HEK293 (cell line): ENCODE data around the gene SSTR3.

Experiments used
- CTCF ChIA-PET: fragments of 350-600 bp; formaldehyde crosslinking; extraction: SDS; loops from one replicate; lab custom pipeline; 2021; ENCODE audit warnings: antibody characterized with exemption; lab: Yijun Ruan, JAX
- POLR2A ChIA-PET: fragments of 300-600 bp; formaldehyde crosslinking; extraction: SDS; loops from one replicate; lab custom pipeline; 2020; ENCODE audit warnings: antibody characterized with exemption, inconsistent platforms; lab: Yijun Ruan, JAX
- H3K27ac ChIP-seq: fragments of 200-500 bp; sonication (Bioruptor generic); 2 replicates; pipeline ENCODE4 v1.5.1; 2014; ENCODE audit warnings: low read depth, low read length, control low read depth, inconsistent platforms; ENCODE audit errors: extremely low read depth
- H3K36me3 ChIP-seq, 2 experiments: fragments of 200-500 bp in 1 of 2; sonication (Bioruptor generic) in 1 of 2; 1 replicate in 1 of 2; 2 replicates in 1 of 2; pipeline ENCODE4 v1.5.1; 2014 to 2017; ENCODE audit warnings: inconsistent platforms in 2 of 2, low read length in 2 of 2; ENCODE audit not compliant: control insufficient read depth in 2 of 2, insufficient read depth in 1 of 2
- H3K4me1 ChIP-seq: fragments of 200-500 bp; sonication (Bioruptor generic); 2 replicates; pipeline ENCODE4 v1.5.1; 2014; ENCODE audit warnings: mild to moderate bottlenecking, low read length, inconsistent platforms; ENCODE audit not compliant: control insufficient read depth, insufficient read depth
- H3K4me3 ChIP-seq: 2 replicates; pipeline ENCODE4 v1.5.1; 2011; ENCODE audit warnings: low read depth, mild to moderate bottlenecking, control low read depth, low read length, moderate library complexity
- H3K9me3 ChIP-seq: fragments of 200-500 bp; sonication (Bioruptor generic); 2 replicates; pipeline ENCODE4 v1.5.1; 2014; ENCODE audit warnings: low read depth, low read length, inconsistent platforms; ENCODE audit not compliant: control insufficient read depth, insufficient read depth
- BCL11B ChIP-seq: fragments of 450-650 bp; formaldehyde crosslinking; IDR thresholded peaks from 2 replicates; pipeline ENCODE4 v1.5.1; 2016; ENCODE audit warnings: low read depth, missing biosample characterization, missing genetic modification characterization
- GLIS1 ChIP-seq: fragments of 450-650 bp; formaldehyde crosslinking; IDR thresholded peaks from 2 replicates; pipeline ENCODE4 v1.5.1; 2016; ENCODE audit warnings: missing biosample characterization, missing genetic modification characterization
- HOXC10 ChIP-seq: sonication (generic); formaldehyde crosslinking; IDR thresholded peaks from 2 replicates; pipeline ENCODE4 v1.8.1; 2023; ENCODE audit warnings: mild to moderate bottlenecking, missing genetic modification reagents
- SCRT2 ChIP-seq: fragments of 450-650 bp; formaldehyde crosslinking; IDR thresholded peaks from 2 replicates; pipeline ENCODE4 v1.5.1; 2016; ENCODE audit warnings: missing biosample characterization, missing genetic modification characterization
- TRIM28 ChIP-seq: IDR thresholded peaks from 2 replicates; pipeline ENCODE4 v1.6.1; 2011; ENCODE audit warnings: low read length, control low read depth, borderline replicate concordance
- ZNF114 ChIP-seq: fragments of 450-650 bp; formaldehyde crosslinking; IDR thresholded peaks from 2 replicates; pipeline ENCODE4 v1.5.0; 2017; ENCODE audit warnings: missing biosample characterization, missing genetic modification characterization
- ZNF211 ChIP-seq: fragments of 450-650 bp; formaldehyde crosslinking; IDR thresholded peaks from 2 replicates; pipeline ENCODE4 v1.5.1; 2016; ENCODE audit warnings: low read depth, missing biosample characterization, missing genetic modification characterization
- ZNF266 ChIP-seq: fragments of 450-650 bp; formaldehyde crosslinking; IDR thresholded peaks from 2 replicates; pipeline ENCODE4 v1.5.1; 2016; ENCODE audit warnings: missing biosample characterization, missing genetic modification characterization, low read depth
- ZNF518A ChIP-seq: fragments of 450-650 bp; formaldehyde crosslinking; conservative IDR thresholded peaks from 2 replicates; pipeline ENCODE4 v1.5.1; 2016; ENCODE audit warnings: low read depth, missing biosample characterization, missing genetic modification characterization
- ZNF596 ChIP-seq: fragments of 450-650 bp; IDR thresholded peaks from 2 replicates; pipeline ENCODE4 v1.5.0; 2018; ENCODE audit warnings: missing biosample characterization, mild to moderate bottlenecking, missing genetic modification characterization, moderate library complexity
- ZNF600 ChIP-seq: fragments of 450-650 bp; formaldehyde crosslinking; IDR thresholded peaks from 2 replicates; pipeline ENCODE4 v1.5.1; 2016; ENCODE audit warnings: missing biosample characterization, missing genetic modification characterization
- ZNF629 ChIP-seq: fragments of 450-650 bp; formaldehyde crosslinking; IDR thresholded peaks from 2 replicates; pipeline ENCODE4 v1.5.1; 2017; ENCODE audit warnings: missing biosample characterization, missing genetic modification characterization
- ZNF654 ChIP-seq: fragments of 450-650 bp; formaldehyde crosslinking; IDR thresholded peaks from 2 replicates; pipeline ENCODE4 v1.5.1; 2016; ENCODE audit warnings: low read depth, missing biosample characterization, missing genetic modification characterization
- ZNF692 ChIP-seq: fragments of 450-650 bp; formaldehyde crosslinking; IDR thresholded peaks from 2 replicates; pipeline ENCODE4 v1.5.1; 2016; ENCODE audit warnings: missing biosample characterization, missing genetic modification characterization
- ZNF785 ChIP-seq: fragments of 450-650 bp; formaldehyde crosslinking; IDR thresholded peaks from 2 replicates; pipeline ENCODE4 v1.5.1; 2016; ENCODE audit warnings: missing biosample characterization, missing genetic modification characterization
- TF ChIP-seq, protein P1 (sequence below): fragments of 450-650 bp; formaldehyde crosslinking; IDR thresholded peaks from 2 replicates; pipeline ENCODE4 v1.5.1; 2016; ENCODE audit warnings: missing biosample characterization, missing genetic modification characterization, borderline replicate concordance
- TF ChIP-seq, protein P2 (sequence below): sonication (generic); formaldehyde crosslinking; IDR thresholded peaks from 2 replicates; pipeline ENCODE4 v1.8.1; 2022; ENCODE audit warnings: mild to moderate bottlenecking, moderate library complexity, missing genetic modification reagents
- TF ChIP-seq, protein P3 (sequence below): fragments of 450-650 bp; formaldehyde crosslinking; IDR thresholded peaks from 2 replicates; pipeline ENCODE4 v1.5.1; 2017; ENCODE audit warnings: missing biosample characterization, missing genetic modification characterization

Gene SSTR3

DNA sequence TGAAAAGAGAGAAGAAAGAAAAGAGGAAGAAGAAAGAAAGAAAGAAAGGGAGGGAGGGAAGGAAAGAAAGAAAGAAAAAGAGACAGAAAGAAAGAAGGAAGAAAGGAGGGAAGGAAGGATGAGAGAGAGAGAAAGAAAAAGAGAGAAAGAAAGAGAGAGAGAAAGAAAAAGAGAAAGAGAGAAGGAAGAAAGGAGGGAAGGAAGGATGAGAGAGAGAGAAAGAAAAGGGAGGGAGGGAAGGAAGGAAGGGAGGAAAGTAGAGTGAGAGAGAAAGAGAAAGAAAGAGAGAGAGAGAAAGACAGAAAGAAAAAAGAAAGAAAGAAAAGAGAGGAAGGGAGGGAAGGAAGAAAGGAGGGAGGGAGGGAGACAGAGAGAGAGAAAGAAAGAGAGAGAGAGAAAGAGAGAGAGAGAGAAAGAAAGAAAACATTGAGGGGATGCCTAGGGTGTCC is 43.3 kb upstream of the SSTR3 start (continued):
- no peak for TF ChIP-seq SCRT2
- TF ChIP-seq, protein P1, sequence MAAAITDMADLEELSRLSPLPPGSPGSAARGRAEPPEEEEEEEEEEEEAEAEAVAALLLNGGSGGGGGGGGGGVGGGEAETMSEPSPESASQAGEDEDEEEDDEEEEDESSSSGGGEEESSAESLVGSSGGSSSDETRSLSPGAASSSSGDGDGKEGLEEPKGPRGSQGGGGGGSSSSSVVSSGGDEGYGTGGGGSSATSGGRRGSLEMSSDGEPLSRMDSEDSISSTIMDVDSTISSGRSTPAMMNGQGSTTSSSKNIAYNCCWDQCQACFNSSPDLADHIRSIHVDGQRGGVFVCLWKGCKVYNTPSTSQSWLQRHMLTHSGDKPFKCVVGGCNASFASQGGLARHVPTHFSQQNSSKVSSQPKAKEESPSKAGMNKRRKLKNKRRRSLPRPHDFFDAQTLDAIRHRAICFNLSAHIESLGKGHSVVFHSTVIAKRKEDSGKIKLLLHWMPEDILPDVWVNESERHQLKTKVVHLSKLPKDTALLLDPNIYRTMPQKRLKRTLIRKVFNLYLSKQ (tag by site-specific recombination) = no peak
- no peak for TF ChIP-seq HOXC10 (CRISPR knock-in tag)
- TF ChIP-seq, protein P2, sequence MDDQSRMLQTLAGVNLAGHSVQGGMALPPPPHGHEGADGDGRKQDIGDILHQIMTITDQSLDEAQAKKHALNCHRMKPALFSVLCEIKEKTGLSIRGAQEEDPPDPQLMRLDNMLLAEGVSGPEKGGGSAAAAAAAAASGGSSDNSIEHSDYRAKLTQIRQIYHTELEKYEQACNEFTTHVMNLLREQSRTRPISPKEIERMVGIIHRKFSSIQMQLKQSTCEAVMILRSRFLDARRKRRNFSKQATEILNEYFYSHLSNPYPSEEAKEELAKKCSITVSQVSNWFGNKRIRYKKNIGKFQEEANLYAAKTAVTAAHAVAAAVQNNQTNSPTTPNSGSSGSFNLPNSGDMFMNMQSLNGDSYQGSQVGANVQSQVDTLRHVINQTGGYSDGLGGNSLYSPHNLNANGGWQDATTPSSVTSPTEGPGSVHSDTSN (CRISPR knock-in tag) = no peak
- peak; percentile 94 for TF ChIP-seq ZNF596
- no peak for TF ChIP-seq GLIS1 (tag by site-specific recombination)
- TF ChIP-seq ZNF785 (tag by site-specific recombination) = peak; percentile 35; the same call in 1 of the 2 replicates
- TF ChIP-seq ZNF266 (tag by site-specific recombination) = 0 out of 2 replicates have a peak, but pooled peaks have one; percentile 30
- TF ChIP-seq ZNF114 (tag by site-specific recombination) = 0 out of 2 replicates have a peak, but pooled peaks have one; percentile 62
- TF ChIP-seq ZNF654 (tag by site-specific recombination) = no peak

GRCh38 chr22:37254867-37255233 is 42.6 kb upstream of the SSTR3 start:
- no peaks in the 10 kb centered on the region for H3K36me3 ChIP-seq
- H3K27ac ChIP-seq = no peak overlapping the region
- no peaks in the 10 kb centered on the region for H3K9me3 ChIP-seq
- no peak overlapping the region for H3K4me3 ChIP-seq
- POLR2A ChIA-PET = no interaction called here
- CTCF ChIA-PET = interaction anchor here (0.6 to 1.0 kb wide), 4 partner anchors 11 to 655 kb away, joined by 3 to 6 read pairs (median 4); no protein-coding TSS in a partner anchor
- no peaks in the 10 kb centered on the region; the same call in 1 of the 2 replicates for H3K4me1 ChIP-seq
- 0 out of 2 replicates have a peak, but pooled peaks have one; percentile 2 for TF ChIP-seq ZNF654 (tag by site-specific recombination)
- TF ChIP-seq ZNF518A (tag by site-specific recombination) = 0 out of 2 replicates have a peak, but pooled peaks have one; percentile 8
- TF ChIP-seq BCL11B (tag by site-specific recombination) = no peak
- TF ChIP-seq ZNF211 (tag by site-specific recombination) = no peak
- peak; percentile 27; the same call in 1 of the 2 replicates for TF ChIP-seq ZNF629 (tag by site-specific recombination)
- TF ChIP-seq TRIM28 = peak; percentile 48; the same call in 1 of the 2 replicates
- TF ChIP-seq, protein P3, sequence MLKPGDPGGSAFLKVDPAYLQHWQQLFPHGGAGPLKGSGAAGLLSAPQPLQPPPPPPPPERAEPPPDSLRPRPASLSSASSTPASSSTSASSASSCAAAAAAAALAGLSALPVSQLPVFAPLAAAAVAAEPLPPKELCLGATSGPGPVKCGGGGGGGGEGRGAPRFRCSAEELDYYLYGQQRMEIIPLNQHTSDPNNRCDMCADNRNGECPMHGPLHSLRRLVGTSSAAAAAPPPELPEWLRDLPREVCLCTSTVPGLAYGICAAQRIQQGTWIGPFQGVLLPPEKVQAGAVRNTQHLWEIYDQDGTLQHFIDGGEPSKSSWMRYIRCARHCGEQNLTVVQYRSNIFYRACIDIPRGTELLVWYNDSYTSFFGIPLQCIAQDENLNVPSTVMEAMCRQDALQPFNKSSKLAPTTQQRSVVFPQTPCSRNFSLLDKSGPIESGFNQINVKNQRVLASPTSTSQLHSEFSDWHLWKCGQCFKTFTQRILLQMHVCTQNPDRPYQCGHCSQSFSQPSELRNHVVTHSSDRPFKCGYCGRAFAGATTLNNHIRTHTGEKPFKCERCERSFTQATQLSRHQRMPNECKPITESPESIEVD (tag by site-specific recombination) = 0 out of 2 replicates have a peak, but pooled peaks have one; percentile 52
- TF ChIP-seq ZNF692 (tag by site-specific recombination) = peak; percentile 8; the same call in 1 of the 2 replicates
- 0 out of 2 replicates have a peak, but pooled peaks have one; percentile 30 for TF ChIP-seq ZNF600 (tag by site-specific recombination)
